MCF 10A (cell line): ENCODE measurements around the gene KCNK7. TPM values are rescaled to one million over a fixed set of nuclear protein-coding genes. Genes with fewer than 3 reads are reported as not detected.

Source experiments
- BruUV-seq: library from RNA; stranded (reverse); fragments of 400-500 nt; replicated peaks from 2 replicates; lab custom pipeline; 2021; lab: Mats Ljungman, UMichigan
- CTCF ChIA-PET: fragments of 300-600 bp; sonication (Branson Sonifier 250); formaldehyde crosslinking; extraction: SDS; loops from one replicate; lab custom pipeline; 2021; ENCODE audit warnings: antibody characterized with exemption, inconsistent platforms; lab: Yijun Ruan, JAX
- POLR2A ChIA-PET: fragments of 300-600, 350-650 bp; sonication (Branson Sonifier 250); formaldehyde crosslinking; extraction: SDS; loops from one replicate; lab custom pipeline; 2020; ENCODE audit warnings: antibody characterized with exemption, inconsistent platforms; lab: Yijun Ruan, JAX
- DNase-seq: peaks from one replicate; pipeline ENCODE4 v3.0.0-alpha.2; 2018; ENCODE audit not compliant: unreplicated experiment
- H3K27ac Mint-ChIP-seq: one replicate; pipeline ENCODE4 v1.8.0; 2022; ENCODE audit warnings: mild to moderate bottlenecking, low read depth, mixed read lengths; ENCODE audit not compliant: unreplicated experiment
- H3K27me3 Mint-ChIP-seq: one replicate; pipeline ENCODE4 v1.8.0; 2022; ENCODE audit warnings: mixed read lengths; ENCODE audit not compliant: insufficient read depth, unreplicated experiment
- H3K36me3 Mint-ChIP-seq: one replicate; pipeline ENCODE4 v1.8.0; 2022; ENCODE audit warnings: mild to moderate bottlenecking, moderate library complexity, mixed read lengths; ENCODE audit not compliant: insufficient read depth, unreplicated experiment
- H3K4me1 Mint-ChIP-seq: one replicate; pipeline ENCODE4 v1.8.0; 2022; ENCODE audit warnings: mixed read lengths; ENCODE audit not compliant: insufficient read depth, unreplicated experiment
- H3K4me3 Mint-ChIP-seq: one replicate; pipeline ENCODE4 v1.8.0; 2022; ENCODE audit warnings: mild to moderate bottlenecking, moderate library complexity, mixed read lengths; ENCODE audit not compliant: unreplicated experiment
- H3K9me3 Mint-ChIP-seq: one replicate; pipeline ENCODE4 v1.8.0; 2022; ENCODE audit warnings: mixed read lengths; ENCODE audit not compliant: unreplicated experiment
- intact Hi-C: fragments of 100-400 bp; cut with micrococcal nuclease; formaldehyde crosslinking; loops from 2 replicates; pipeline ENCODE4 v1.14.1; 2022
- total RNA-seq: library from RNA; stranded (reverse); gene quantifications from 2 replicates; pipeline ENCODE4 v1.2.3, GENCODE V29; 2022
- TF ChIP-seq, protein P1 (sequence below): fragments of 200-600 bp; IDR thresholded peaks from one replicate; pipeline ENCODE4 v1.8.0; 2022; ENCODE audit warnings: antibody characterized with exemption, mild to moderate bottlenecking; ENCODE audit not compliant: unreplicated experiment

The KCNK7 gene
- total RNA-seq, 1 experiment from 2014 or later, result not detected

GRCh38 chr11:65610404-65610803 is 14.8 kb upstream of the KCNK7 start:
- Mint-ChIP-seq H3K27ac (peak overlapping the region; percentile 77), H3K4me1 (peaks cover 30% of the 10 kb centered on the region), H3K27me3 (no peaks in the 10 kb centered on the region), H3K9me3 (no peaks in the 10 kb centered on the region), H3K36me3 (peaks cover 37% of the 10 kb centered on the region), H3K4me3 (no peak overlapping the region)
- BruUV-seq, result no TSS peak
- intact Hi-C loops, result no loop called here
- DNase-seq, result no peak
- CTCF ChIA-PET, result interaction anchor here (0.6 to 1.7 kb wide), 2 partner anchors 16 to 53 kb away, joined by 3 to 7 read pairs; no protein-coding TSS in a partner anchor
- TF ChIP-seq, protein P1, sequence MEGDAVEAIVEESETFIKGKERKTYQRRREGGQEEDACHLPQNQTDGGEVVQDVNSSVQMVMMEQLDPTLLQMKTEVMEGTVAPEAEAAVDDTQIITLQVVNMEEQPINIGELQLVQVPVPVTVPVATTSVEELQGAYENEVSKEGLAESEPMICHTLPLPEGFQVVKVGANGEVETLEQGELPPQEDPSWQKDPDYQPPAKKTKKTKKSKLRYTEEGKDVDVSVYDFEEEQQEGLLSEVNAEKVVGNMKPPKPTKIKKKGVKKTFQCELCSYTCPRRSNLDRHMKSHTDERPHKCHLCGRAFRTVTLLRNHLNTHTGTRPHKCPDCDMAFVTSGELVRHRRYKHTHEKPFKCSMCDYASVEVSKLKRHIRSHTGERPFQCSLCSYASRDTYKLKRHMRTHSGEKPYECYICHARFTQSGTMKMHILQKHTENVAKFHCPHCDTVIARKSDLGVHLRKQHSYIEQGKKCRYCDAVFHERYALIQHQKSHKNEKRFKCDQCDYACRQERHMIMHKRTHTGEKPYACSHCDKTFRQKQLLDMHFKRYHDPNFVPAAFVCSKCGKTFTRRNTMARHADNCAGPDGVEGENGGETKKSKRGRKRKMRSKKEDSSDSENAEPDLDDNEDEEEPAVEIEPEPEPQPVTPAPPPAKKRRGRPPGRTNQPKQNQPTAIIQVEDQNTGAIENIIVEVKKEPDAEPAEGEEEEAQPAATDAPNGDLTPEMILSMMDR, result no peak
- POLR2A ChIA-PET, result interaction anchor here (0.7 to 1.7 kb wide), 4 partner anchors 18 to 34 kb away, joined by 3 to 6 read pairs (median 3); partner anchors contain the start of gene EHBP1L1

DNA sequence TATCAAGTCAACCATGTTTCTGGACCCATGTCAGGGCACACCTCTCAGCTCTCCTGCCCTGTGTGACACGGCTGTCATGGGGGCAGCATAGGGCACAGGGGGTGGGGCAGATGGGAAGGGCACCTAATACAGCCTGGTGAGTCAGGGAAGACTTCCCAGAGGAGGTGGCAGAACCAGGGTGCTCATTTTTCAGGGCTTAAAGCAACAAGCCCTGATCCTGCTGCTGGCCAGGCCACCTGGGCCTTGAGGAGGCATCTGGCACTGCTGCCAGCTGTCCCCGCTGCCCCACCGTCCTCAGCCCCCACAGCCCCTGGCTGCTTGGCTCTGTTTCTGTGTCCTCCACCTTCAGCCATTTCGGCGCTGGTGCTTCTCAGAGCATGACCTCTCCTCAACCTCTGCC is 14.1 kb upstream of the KCNK7 start:
- Mint-ChIP-seq H3K27me3 (no peaks in the 10 kb centered on the region), H3K9me3 (no peaks in the 10 kb centered on the region), H3K4me1 (peaks cover 30% of the 10 kb centered on the region), H3K36me3 (peaks cover 41% of the 10 kb centered on the region), H3K27ac (peak overlapping the region; percentile 77), H3K4me3 (no peak overlapping the region)
- TF ChIP-seq, protein P1, result no peak
- CTCF ChIA-PET, result interaction anchor here (1.6 to 1.7 kb wide), 2 partner anchors 12 to 15 kb away, joined by 3 to 7 read pairs; no protein-coding TSS in a partner anchor
- DNase-seq, result no peak
- POLR2A ChIA-PET, result interaction anchor here (0.6 to 1.7 kb wide), 5 partner anchors 22 to 53 kb away, joined by 3 to 6 read pairs (median 3); partner anchors contain the start of genes EHBP1L1, FAM89B and RELA
- no TSS peak for BruUV-seq
- intact Hi-C loops, result no loop called here

GRCh38 chr11:65609229-65609628 is 13.6 kb upstream of the KCNK7 start:
- Mint-ChIP-seq H3K4me1 (peaks cover 30% of the 10 kb centered on the region), H3K36me3 (peaks cover 41% of the 10 kb centered on the region), H3K27ac (no peak overlapping the region), H3K4me3 (no peak overlapping the region), H3K9me3 (no peaks in the 10 kb centered on the region), H3K27me3 (no peaks in the 10 kb centered on the region)
- TF ChIP-seq, protein P1, result no peak
- ChIA-PET CTCF (interaction anchor here (0.6 to 1.6 kb wide), 2 partner anchors 11 to 192 kb away, joined by 3 read pairs; no protein-coding TSS in a partner anchor), POLR2A (interaction anchor here (0.8 to 1.7 kb wide), 3 partner anchors 22 to 44 kb away, joined by 4 to 6 read pairs (median 4); partner anchors contain the start of gene FAM89B)
- no peak for DNase-seq
- intact Hi-C loops, result no loop called here
- no TSS peak for BruUV-seq

DNA sequence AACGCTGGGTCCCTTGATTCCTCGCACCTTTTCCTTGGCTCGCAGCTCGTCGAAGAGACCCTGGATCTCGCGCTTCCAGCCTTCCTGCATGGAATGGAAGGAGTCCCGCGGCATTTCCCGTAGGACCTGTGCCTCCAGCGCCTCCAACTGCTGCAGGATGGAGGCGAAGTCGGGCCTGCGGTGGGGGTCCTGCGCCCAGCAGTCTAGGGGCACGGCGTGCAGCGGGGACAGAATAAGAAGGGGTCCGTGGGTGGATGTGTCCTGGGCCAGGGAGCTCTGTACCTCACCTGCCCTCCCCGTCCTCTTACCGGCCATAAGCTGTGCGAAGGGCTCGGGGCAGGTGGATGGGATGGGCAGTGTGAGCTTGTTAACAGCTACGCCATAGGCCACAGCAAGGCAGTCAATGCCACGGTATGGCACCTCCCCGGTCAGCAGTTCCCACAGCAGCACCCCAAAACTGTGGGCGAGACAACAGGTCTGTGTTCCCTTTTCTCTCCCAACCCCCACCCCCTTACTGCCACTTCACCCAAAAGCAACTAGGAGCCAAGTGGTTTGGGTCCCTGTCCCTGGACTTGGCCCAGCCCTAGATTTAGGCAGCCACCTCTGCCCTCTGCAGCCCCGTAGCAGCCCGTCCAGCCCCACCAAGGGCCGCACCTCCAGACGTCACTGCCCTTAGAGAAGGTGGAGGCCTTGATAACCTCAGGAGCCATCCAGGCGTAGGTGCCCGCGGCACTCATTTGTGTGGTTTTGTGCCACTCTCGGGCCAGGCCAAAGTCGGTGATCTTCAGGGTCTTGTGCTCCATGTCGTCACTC is 12.2 kb upstream of the KCNK7 start:
- Mint-ChIP-seq H3K27me3 (no peaks in the 10 kb centered on the region), H3K4me1 (peaks cover 30% of the 10 kb centered on the region), H3K27ac (no peak overlapping the region), H3K9me3 (no peaks in the 10 kb centered on the region), H3K4me3 (no peak overlapping the region), H3K36me3 (peaks cover 41% of the 10 kb centered on the region)
- TF ChIP-seq, protein P1, result no peak
- DNase-seq, result no peak
- intact Hi-C loops, result no loop called here
- no TSS peak for BruUV-seq
- POLR2A ChIA-PET, result no interaction called here
- CTCF ChIA-PET, result interaction anchor here (0.6 kb wide), 1 partner anchor 199 kb away, joined by 3 read pairs; no protein-coding TSS in a partner anchor
